Stomach (tissue), 9 donors: ENCODE data around the gene SRP54. TPM values are rescaled to one million over a fixed set of nuclear protein-coding genes. Genes with fewer than 3 reads are reported as not detected.

ENCODE experiments used
- DNase-seq, 2 donors: peaks; one replicate each; pipeline versions ENCODE4 v3.0.0 to v3.0.0-alpha.2; 2013 to 2019
- H3K27ac ChIP-seq, 5 donors: fragments of 200-600 bp in 4 of 5; sonication (generic) in 4 of 5; one replicate each; pipeline ENCODE4 v1.5.1; 2013 to 2019; ENCODE audit warnings: mild to moderate bottlenecking in 1 of 5, moderate library complexity in 1 of 5
- H3K27me3 ChIP-seq, 3 donors: fragments of 200-600 bp; sonication (generic); one replicate each; pipeline ENCODE4 v1.5.1; 2017 to 2019; ENCODE audit warnings: mixed run types in 1 of 3
- H3K36me3 ChIP-seq, 4 donors: fragments of 200-600 bp; sonication (generic); 1 replicate in 3 of 4; 2 replicates in 1 of 4; pipeline ENCODE4 v1.5.1; 2016 to 2019
- H3K4me1 ChIP-seq, 4 donors: fragments of 200-600 bp; sonication (generic); one replicate each; pipeline ENCODE4 v1.5.1; 2016 to 2019
- H3K4me3 ChIP-seq, 4 donors: fragments of 200-600 bp; sonication (generic) in 3 of 4; one replicate each; pipeline ENCODE4 v1.5.1; 2016 to 2019; ENCODE audit warnings: mild to moderate bottlenecking in 1 of 4
- H3K9me3 ChIP-seq, 4 donors: fragments of 200-600 bp; sonication (generic); one replicate each; pipeline ENCODE4 v1.5.1; 2016 to 2019
- CTCF ChIP-seq, 7 experiments: fragments of 450-650 bp in 4 of 7; fragments of 200-600 bp in 3 of 7; sonication (generic) in 3 of 7; IDR thresholded peaks; one replicate each; pipeline ENCODE4 v1.5.1; 2016 to 2019; ENCODE audit warnings: antibody characterized with exemption in 7 of 7, control low read depth in 2 of 7, mild to moderate bottlenecking in 1 of 7
- EP300 ChIP-seq: sonication (generic); formaldehyde crosslinking; IDR thresholded peaks from one replicate; pipeline ENCODE4 v1.6.1; 2017; ENCODE audit warnings: antibody characterized with exemption
- POLR2A ChIP-seq, 4 donors: fragments of 450-650 bp; IDR thresholded peaks; one replicate each; pipeline ENCODE4 v1.6.1; 2016; ENCODE audit warnings: antibody characterized with exemption in 4 of 4, control low read depth in 2 of 4, mild to moderate bottlenecking in 1 of 4, moderate library complexity in 1 of 4
- POLR2AphosphoS5 ChIP-seq, 3 donors: sonication (generic); formaldehyde crosslinking; IDR thresholded peaks; one replicate each; pipeline ENCODE4 v1.6.1; 2016; ENCODE audit warnings: antibody characterized with exemption in 3 of 3
- WGBS, 5 donors: extraction: QIAGEN DNeasy Blood & Tissue Kit in 3 of 5; methylation state at CpG; one replicate each; pipeline versions ENCODE4 v1.1.5 to v1.1.7; 2013 to 2018; 5-methylcytosine and 5-hydroxymethylcytosine counted together
- intact Hi-C: fragments of 100-400 bp; cut with DNase I; formaldehyde crosslinking; loops from one replicate; pipeline ENCODE4 v1.15.1; 2023; ENCODE audit warnings: low total_unique reads
- polyA plus RNA-seq, 3 donors: library from polyadenylated mRNA; stranded (reverse); fragments of 200-250 nt; gene quantifications; one replicate each; pipeline ENCODE4 v1.2.3, GENCODE V29; 2013
- total RNA-seq, 5 donors: library from RNA; depleted of rRNA; stranded (reverse); fragments of >200 nt; gene quantifications; one replicate each; pipeline versions ENCODE4 v1.1.0 to v1.2.3, GENCODE V29; 2014 to 2016
- donor health status: healthy with polysubstance abuse.
- donor health status: Bipolar disorder and iron deficiency.
- donor health status: healthy.

SRP54 gene
- total and polyA plus RNA-seq, 8 donors: 12.9 to 111 (median 23.7) TPM

DNA sequence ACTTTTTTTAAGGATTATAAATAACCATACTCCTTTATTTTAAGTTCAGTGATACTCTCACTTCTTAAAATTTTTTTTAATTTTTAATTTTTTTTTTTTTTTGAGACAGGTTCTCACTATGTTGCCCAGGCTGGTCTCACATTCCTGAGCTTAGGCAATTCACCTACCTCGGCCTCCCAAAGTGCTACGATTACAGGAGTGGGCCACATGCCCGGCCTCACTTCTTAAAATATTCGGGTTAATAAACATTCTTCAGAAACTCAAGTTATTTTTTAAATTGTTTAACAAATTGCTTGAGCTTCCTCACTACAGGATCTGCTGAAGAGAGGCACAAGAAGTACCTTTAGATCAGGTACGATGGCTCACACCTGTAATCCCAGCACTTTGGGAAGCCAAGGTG lies 4.3 kb upstream of the SRP54 start:
- H3K36me3 ChIP-seq: no peaks in the 10 kb centered on the region
- H3K9me3 ChIP-seq: no peaks in the 10 kb centered on the region
- no peak overlapping the region for H3K27ac ChIP-seq
- H3K4me1 ChIP-seq: peaks cover 5 to 20% (median 19%) of the 10 kb centered on the region in 4 donors
- intact Hi-C loops: no loop called here
- WGBS, 5 donors: 94 to 98% (median 97%) methylated on average over 5 of the region's 5 CpGs
- no peaks in the 10 kb centered on the region for H3K27me3 ChIP-seq
- no peak overlapping the region for H3K4me3 ChIP-seq
- TF ChIP-seq POLR2AphosphoS5 (IDR thresholded peaks at IDR 0.05) (no peak), EP300 (no peak), POLR2A (IDR thresholded peaks at IDR 0.05) (no peak), CTCF (IDR thresholded peaks at IDR 0.05) (no peak)
- DNase-seq: no peak

DNA sequence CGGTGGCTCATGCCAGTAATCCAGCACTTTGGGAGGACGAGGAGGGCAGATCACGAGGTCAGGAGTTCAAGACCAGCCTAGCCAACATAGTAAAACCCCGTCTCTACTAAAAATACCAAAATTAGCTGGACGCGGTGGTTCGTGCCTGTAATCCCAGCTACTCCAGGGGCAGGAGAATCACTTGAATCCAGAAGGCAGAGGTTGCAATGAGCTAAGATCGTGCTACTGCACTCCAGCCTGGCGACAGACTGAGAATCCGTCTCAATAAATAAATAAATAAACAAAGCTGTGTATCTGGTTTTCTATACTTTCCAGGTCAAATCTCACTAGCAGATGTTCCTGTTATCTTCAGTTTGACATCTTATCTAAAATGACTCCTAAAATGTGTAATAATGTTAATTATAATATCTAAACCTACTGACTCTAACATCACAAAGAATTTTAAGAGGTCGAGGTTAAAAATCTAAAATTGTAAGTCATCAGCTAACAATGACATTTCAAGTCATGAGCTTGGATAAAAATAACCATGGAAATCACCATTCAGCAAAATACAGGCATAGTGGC lies 2.4 kb upstream of the SRP54 start:
- no peaks in the 10 kb centered on the region for H3K9me3 ChIP-seq
- no peak for TF ChIP-seq CTCF (IDR thresholded peaks at IDR 0.05)
- no peak for TF ChIP-seq POLR2AphosphoS5 (IDR thresholded peaks at IDR 0.05)
- no peak for TF ChIP-seq EP300
- no peak for TF ChIP-seq POLR2A (IDR thresholded peaks at IDR 0.05)
- H3K27ac ChIP-seq: peak overlapping the region; percentile 42 to 99 (median 96)
- H3K27me3 ChIP-seq: no peaks in the 10 kb centered on the region
- no peaks in the 10 kb centered on the region for H3K36me3 ChIP-seq
- peaks cover 18 to 40% (median 38%) of the 10 kb centered on the region in 4 donors for H3K4me1 ChIP-seq
- DNase-seq: no peak
- intact Hi-C loops: no loop called here
- 89 to 96% (median 91%) methylated on average over 11 of the region's 11 CpGs for WGBS, 5 donors
- peak overlapping the region in 3 of 4 donors; percentile 73 to 82 (median 77) for H3K4me3 ChIP-seq

- TF ChIP-seq EP300: no peak
- peak in 1 of 7 experiments; percentile 29 for TF ChIP-seq CTCF (IDR thresholded peaks at IDR 0.05)
- Histone ChIP-seq H3K27ac (peak overlapping the region; percentile 94 to 99 (median 96)), H3K4me1 (peaks cover 23 to 53% (median 45%) of the 10 kb centered on the region in 4 donors), H3K36me3 (no peaks in the 10 kb centered on the region), H3K27me3 (no peaks in the 10 kb centered on the region), H3K4me3 (peak overlapping the region; percentile 68 to 82 (median 75)), H3K9me3 (no peaks in the 10 kb centered on the region)
- WGBS, 5 donors: 0 to 1% (median 0%) methylated on average over 17 of the region's 17 CpGs
- intact Hi-C loops: no loop called here
- DNase-seq: peak in 1 of 2 donors; percentile 64
Observed at GRCh38 chr14:34981743-34982420, 910 bp upstream of the SRP54 start.

GRCh38 chr14:34983148-34983760 lies 462 bp downstream of the SRP54 start:
- DNase-seq: no peak
- peak overlapping the region; percentile 94 to 99 (median 96) for H3K27ac ChIP-seq
- peaks cover 23 to 62% (median 45%) of the 10 kb centered on the region in 4 donors for H3K4me1 ChIP-seq
- no peaks in the 10 kb centered on the region for H3K36me3 ChIP-seq
- no peaks in the 10 kb centered on the region for H3K27me3 ChIP-seq
- no peaks in the 10 kb centered on the region for H3K9me3 ChIP-seq
- intact Hi-C loops: no loop called here
- 0 to 1% (median 0%) methylated on average over 21 to 28 of the region's 28 CpGs for WGBS, 5 donors
- peak overlapping the region; percentile 68 to 82 (median 75) for H3K4me3 ChIP-seq
- TF ChIP-seq POLR2A (IDR thresholded peaks at IDR 0.05) (no peak), POLR2AphosphoS5 (IDR thresholded peaks at IDR 0.05) (no peak), EP300 (no peak), CTCF (IDR thresholded peaks at IDR 0.05) (no peak)
